Astrocyte (in vitro differentiated cells and primary cell): Measurements from ENCODE around the gene CCDC81. TPM values are rescaled to one million over a fixed set of nuclear protein-coding genes. Genes with fewer than 3 reads are reported as not detected.
A peak's percentile ranks its signal among the peaks of the same experiment; 100 is the strongest.

ENCODE experiments used
- DNase-seq: peaks from one replicate; pipeline ENCODE4 v3.0.0-alpha.2; 2010; ENCODE audit warnings: low read depth
- FAIRE-seq: peaks from 2 replicates; lab custom pipeline; 2011; peaks lifted over from hg19 to GRCh38; lab: Jason Lieb, UNC
- H2AFZ ChIP-seq: 2 replicates; pipeline ENCODE4 v1.6.0; 2012; ENCODE audit warnings: low read depth, low read length, inconsistent platforms
- H3K27ac ChIP-seq: 2 replicates; pipeline ENCODE4 v1.5.1; 2011; ENCODE audit warnings: low read depth, low read length, inconsistent platforms
- H3K27me3 ChIP-seq: 2 replicates; pipeline ENCODE4 v1.6.0; 2011; ENCODE audit warnings: low read length, inconsistent platforms; ENCODE audit not compliant: insufficient read depth
- H3K36me3 ChIP-seq: 2 replicates; pipeline ENCODE4 v1.5.1; 2011; ENCODE audit warnings: low read length, inconsistent platforms; ENCODE audit not compliant: insufficient read depth
- H3K4me1 ChIP-seq: 2 replicates; pipeline ENCODE4 v1.5.1; 2011; ENCODE audit warnings: low read length, inconsistent platforms; ENCODE audit not compliant: insufficient read depth
- H3K4me2 ChIP-seq: 2 replicates; pipeline ENCODE4 v1.6.0; 2012; ENCODE audit warnings: low read length, inconsistent platforms
- H3K4me3 ChIP-seq: 2 replicates; pipeline ENCODE4 v1.5.1; 2011; ENCODE audit warnings: low read depth, mild to moderate bottlenecking, low read length, inconsistent platforms; ENCODE audit not compliant: insufficient read depth
- H3K79me2 ChIP-seq: 2 replicates; pipeline ENCODE4 v1.6.0; 2012; ENCODE audit warnings: mild to moderate bottlenecking, low read length, inconsistent platforms; ENCODE audit not compliant: insufficient read depth
- H3K9ac ChIP-seq: 2 replicates; pipeline ENCODE4 v1.6.0; 2012; ENCODE audit warnings: mild to moderate bottlenecking, low read length, inconsistent platforms
- H3K9me3 ChIP-seq: 2 replicates; pipeline ENCODE4 v1.5.1; 2012; ENCODE audit warnings: low read depth, mild to moderate bottlenecking, low read length, inconsistent platforms; ENCODE audit not compliant: insufficient read depth
- H4K20me1 ChIP-seq: 2 replicates; pipeline ENCODE4 v1.6.0; 2012; ENCODE audit warnings: low read length, inconsistent platforms; ENCODE audit not compliant: insufficient read depth
- H3K27ac Mint-ChIP-seq: one replicate; pipeline ENCODE4 v1.8.0; 2021; ENCODE audit warnings: mild to moderate bottlenecking, mixed read lengths; ENCODE audit not compliant: unreplicated experiment
- H3K27me3 Mint-ChIP-seq: one replicate; pipeline ENCODE4 v1.8.0; 2021; ENCODE audit warnings: low read depth, mixed read lengths; ENCODE audit not compliant: unreplicated experiment
- H3K36me3 Mint-ChIP-seq: one replicate; pipeline ENCODE4 v1.8.0; 2021; ENCODE audit warnings: low read depth, mixed read lengths; ENCODE audit not compliant: unreplicated experiment
- H3K4me1 Mint-ChIP-seq: one replicate; pipeline ENCODE4 v1.8.0; 2021; ENCODE audit warnings: low read depth, mixed read lengths; ENCODE audit not compliant: unreplicated experiment
- H3K4me3 Mint-ChIP-seq: one replicate; pipeline ENCODE4 v1.8.0; 2021; ENCODE audit warnings: mild to moderate bottlenecking, moderate library complexity, mixed read lengths; ENCODE audit not compliant: unreplicated experiment
- H3K9me3 Mint-ChIP-seq: one replicate; pipeline ENCODE4 v1.8.0; 2021; ENCODE audit warnings: mild to moderate bottlenecking, mixed read lengths; ENCODE audit not compliant: unreplicated experiment
- EZH2 ChIP-seq: IDR thresholded peaks from 2 replicates; pipeline ENCODE4 v1.6.1; 2012; ENCODE audit warnings: mild to moderate bottlenecking, low read length, inconsistent platforms; ENCODE audit not compliant: insufficient read depth
- total RNA-seq: library from RNA; stranded (reverse); gene quantifications from 2 replicates; pipeline ENCODE4 v1.2.1, GENCODE V29; 2021
- TF ChIP-seq, protein P1 (sequence below): IDR thresholded peaks from 2 replicates; pipeline ENCODE4 v1.5.1; 2011; ENCODE audit warnings: low read depth, mild to moderate bottlenecking, inconsistent platforms, low read length, moderate library complexity; ENCODE audit not compliant: insufficient read depth

Gene CCDC81
- total RNA-seq, 1 donor from 2014 or later, result 4.3 TPM

DNA sequence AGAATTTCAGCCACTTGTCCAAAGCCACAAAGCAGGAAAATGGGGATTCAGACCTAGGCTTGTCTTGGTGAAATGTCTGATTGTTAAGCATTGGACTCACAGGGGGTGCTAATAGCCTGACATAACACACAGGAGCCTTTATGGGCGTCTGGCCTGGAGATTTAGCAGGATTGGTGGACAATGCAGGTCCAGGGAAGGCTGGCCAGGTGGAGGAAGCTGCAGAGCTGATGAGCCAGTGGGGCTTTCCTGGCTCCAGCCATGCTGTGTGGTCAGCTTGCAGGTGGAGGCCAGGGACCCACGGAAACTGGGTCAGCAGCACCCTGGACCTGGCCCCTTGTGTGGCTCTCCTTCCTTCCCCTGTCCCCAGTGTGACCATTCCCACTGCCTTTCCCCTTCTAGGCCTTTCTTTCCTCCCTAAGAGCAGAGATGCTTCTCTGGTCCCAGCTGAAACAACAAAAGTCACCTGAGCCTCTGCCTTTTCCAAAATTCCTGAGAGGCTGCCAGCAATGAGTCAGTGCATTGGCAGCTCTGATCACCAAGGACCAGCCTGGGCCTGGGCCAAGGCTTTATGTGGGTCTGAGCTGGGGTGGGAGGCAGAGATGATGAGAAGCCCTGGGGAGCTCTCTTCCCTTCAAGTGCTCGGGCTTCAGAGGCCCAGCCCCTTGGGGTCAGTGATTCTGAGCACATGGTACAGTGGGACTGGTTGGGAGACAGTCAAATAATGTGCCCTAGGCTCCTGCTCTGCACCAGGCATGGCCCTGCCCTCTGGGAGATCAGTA lies 85.2 kb downstream of the CCDC81 start:
- Mint-ChIP-seq H3K27ac (peak overlapping the region; percentile 88), H3K9me3 (no peaks in the 10 kb centered on the region), H3K4me1 (peaks cover 46% of the 10 kb centered on the region), H3K4me3 (no peak overlapping the region), H3K27me3 (no peaks in the 10 kb centered on the region), H3K36me3 (peaks cover 16% of the 10 kb centered on the region)
- TF ChIP-seq, protein P1, sequence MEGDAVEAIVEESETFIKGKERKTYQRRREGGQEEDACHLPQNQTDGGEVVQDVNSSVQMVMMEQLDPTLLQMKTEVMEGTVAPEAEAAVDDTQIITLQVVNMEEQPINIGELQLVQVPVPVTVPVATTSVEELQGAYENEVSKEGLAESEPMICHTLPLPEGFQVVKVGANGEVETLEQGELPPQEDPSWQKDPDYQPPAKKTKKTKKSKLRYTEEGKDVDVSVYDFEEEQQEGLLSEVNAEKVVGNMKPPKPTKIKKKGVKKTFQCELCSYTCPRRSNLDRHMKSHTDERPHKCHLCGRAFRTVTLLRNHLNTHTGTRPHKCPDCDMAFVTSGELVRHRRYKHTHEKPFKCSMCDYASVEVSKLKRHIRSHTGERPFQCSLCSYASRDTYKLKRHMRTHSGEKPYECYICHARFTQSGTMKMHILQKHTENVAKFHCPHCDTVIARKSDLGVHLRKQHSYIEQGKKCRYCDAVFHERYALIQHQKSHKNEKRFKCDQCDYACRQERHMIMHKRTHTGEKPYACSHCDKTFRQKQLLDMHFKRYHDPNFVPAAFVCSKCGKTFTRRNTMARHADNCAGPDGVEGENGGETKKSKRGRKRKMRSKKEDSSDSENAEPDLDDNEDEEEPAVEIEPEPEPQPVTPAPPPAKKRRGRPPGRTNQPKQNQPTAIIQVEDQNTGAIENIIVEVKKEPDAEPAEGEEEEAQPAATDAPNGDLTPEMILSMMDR, result no peak
- no peak for TF ChIP-seq EZH2
- DNase-seq (peak; percentile 92), FAIRE-seq (peak; percentile 39)
- Histone ChIP-seq H3K36me3 (no peaks in the 10 kb centered on the region), H2AFZ (peak overlapping the region; percentile 31), H3K79me2 (no peaks in the 10 kb centered on the region), H3K4me2 (peak overlapping the region; percentile 51), H3K4me1 (peaks cover 28% of the 10 kb centered on the region), H3K27me3 (no peaks in the 10 kb centered on the region), H3K9ac (peak overlapping the region; percentile 68), H3K4me3 (peak overlapping the region; percentile 10), H3K27ac (peak overlapping the region; percentile 86), H4K20me1 (no peaks in the 10 kb centered on the region), H3K9me3 (no peaks in the 10 kb centered on the region)

DNA sequence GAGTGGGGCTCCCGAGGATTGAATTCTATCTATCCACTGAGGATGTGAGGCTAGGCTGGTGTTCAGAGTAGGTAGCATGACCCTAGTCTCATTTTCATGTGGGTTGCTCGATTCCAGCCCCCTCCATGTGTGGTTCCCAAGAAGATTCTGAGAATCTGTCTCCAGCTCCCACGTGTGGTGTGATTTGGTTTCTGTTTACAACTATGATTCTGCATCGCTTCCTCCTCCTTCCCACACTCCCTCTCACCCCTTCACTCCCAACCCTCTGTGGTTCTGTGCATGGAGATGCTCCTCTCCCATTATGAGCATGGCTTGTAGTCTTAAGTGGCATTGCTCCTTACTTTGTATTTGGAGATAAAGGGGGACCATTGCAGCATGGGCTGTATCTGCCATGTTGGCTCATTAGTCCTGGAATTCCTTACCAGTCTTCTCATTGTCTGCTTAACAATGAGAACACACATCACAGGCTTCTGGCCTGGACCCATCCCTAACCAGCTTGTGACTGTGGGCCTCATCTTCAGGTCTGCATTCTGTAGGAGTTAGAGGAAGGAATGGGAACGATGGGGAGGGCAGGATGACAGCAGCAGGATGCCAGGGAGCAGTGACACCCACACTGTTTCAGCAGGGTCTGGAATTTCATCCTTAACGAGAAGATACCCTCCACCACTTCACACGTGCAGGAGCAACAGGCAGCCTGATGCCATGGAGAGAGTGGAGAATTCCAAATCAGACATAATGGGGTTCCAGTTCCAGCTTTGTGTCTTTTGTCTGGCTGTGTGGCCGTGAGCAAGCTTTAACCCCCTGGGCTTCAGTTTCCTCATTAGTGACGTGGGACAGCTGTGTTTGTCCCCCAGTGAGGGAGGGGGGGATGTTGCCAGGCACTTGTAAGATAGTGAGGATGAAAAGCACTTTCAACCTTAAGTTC lies 86.0 kb downstream of the CCDC81 start:
- Histone ChIP-seq H3K79me2 (no peaks in the 10 kb centered on the region), H3K9me3 (no peaks in the 10 kb centered on the region), H4K20me1 (no peaks in the 10 kb centered on the region), H3K4me2 (peak overlapping the region; percentile 51), H3K27ac (peak overlapping the region; percentile 86), H3K9ac (peak overlapping the region; percentile 68), H2AFZ (peak overlapping the region; percentile 31), H3K4me3 (peak overlapping the region; percentile 10), H3K4me1 (peaks cover 28% of the 10 kb centered on the region), H3K36me3 (no peaks in the 10 kb centered on the region), H3K27me3 (no peaks in the 10 kb centered on the region)
- DNase-seq (peak; percentile 38), FAIRE-seq (no peak)
- peaks cover 18% of the 10 kb centered on the region for H3K36me3 Mint-ChIP-seq
- H3K4me3 Mint-ChIP-seq, result no peak overlapping the region
- H3K27me3 Mint-ChIP-seq, result no peaks in the 10 kb centered on the region
- H3K27ac Mint-ChIP-seq, result peak overlapping the region; percentile 88
- TF ChIP-seq, protein P1, result no peak
- TF ChIP-seq EZH2, result no peak
- H3K9me3 Mint-ChIP-seq, result no peaks in the 10 kb centered on the region
- H3K4me1 Mint-ChIP-seq, result peaks cover 48% of the 10 kb centered on the region
